Fibroblast of skin of abdomen (primary cell): ENCODE measurements around the gene LAMA2.

Experiments
- DNase-seq: peaks from one replicate; pipeline ENCODE4 v3.0.0-alpha.2; 2013

Gene LAMA2

GRCh38 chr6:129497481-129498441 is 614.8 kb downstream of the LAMA2 start:
- DNase-seq = no peak

DNA sequence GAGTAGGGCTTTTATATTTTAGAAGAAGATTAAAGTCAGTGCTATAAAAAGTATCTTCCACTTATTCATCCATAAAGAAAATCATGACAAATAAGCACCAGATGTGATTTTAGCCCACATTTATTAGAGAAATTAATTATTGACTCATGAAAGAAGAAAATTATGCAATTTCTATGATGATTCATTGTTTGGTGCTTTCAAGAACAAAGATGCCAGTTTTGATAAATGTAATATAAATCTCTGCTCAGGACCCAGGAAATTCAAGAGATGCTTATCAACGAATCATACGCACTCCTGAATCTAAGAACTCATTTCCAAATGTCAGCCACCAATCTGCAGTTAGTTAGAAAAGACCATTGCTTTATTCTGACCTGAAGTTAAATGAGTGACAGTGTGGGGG is 615.6 kb downstream of the LAMA2 start:
- DNase-seq = peak; percentile 46

DNA sequence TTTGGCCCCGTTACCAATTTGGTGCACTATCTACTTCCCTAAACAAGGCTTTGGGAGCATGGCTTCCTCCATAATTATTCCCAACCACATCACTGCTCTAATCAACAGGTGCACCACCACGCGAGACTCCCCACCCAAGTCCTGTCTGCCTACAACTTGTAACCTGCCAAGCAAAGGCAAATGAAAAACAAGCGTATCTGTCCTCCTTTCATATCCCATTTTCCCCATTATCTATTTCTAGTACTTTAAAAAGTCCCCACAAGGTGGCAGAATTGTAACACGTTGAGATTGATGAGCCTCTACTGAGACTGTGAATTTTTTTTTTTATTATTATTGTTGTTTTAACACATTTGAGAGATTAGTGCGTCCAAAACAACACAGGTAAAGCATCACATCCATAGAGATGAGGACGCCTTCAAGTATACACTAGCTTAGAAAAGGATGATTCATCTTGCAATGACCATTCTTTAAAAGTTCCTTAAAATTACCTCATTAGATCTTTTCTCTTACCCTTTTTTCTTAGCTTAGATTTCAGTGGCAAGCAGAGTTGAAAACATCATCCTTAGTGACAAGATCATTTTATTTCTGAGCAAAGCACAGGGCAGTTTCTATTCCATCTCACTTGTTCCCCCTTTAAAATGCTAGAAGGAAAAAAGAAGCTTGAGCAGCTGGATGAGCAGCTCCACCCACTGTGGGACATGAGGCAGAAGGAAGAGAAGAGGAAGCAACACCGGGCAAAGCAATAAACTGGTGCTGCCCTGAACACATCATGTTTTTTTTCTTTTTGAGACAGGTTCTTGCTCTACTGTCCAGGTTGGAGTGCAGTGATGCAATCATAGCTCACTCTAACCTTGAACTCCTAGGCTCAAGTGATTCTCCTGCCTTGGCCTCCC is 616.3 kb downstream of the LAMA2 start:
- DNase-seq = peak; percentile 70

GRCh38 chr6:129499843-129500219 is 616.9 kb downstream of the LAMA2 start:
- no peak for DNase-seq

DNA sequence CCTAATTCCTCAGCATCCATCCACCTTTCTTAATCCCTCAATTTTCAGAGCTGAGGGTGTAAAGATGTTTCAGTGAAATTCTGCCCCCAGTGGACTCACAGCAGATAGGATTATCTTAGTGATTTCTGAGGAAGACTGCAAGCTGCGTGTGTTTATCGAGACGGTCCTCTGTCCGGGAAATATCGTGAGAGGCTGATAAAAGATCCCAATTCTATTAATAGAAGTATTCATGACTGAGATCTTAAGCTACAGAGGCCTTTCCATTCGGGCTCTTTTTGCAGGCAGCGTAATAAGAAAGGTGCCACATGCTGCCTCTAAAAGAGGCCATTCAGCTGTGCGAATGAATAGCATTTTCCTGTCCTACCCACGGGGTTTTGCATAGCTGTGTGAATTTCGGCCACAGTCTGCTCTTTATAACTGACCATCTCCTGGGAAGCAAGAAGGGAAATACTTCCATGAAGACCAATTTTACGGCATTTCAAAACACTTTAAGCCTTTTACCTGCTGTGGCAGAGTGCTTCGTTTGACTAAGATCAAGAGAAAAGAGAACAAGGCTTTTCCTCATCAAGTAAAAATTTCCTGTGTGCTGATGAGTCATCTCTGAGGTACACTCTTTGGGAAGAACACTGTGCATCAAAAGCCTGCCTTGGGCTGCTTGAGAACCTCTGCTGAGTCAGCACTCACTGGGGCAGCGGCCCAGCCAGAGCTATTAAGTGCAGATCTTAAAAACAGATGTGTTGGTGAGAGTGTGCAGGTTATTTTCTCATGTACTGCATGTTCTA is 618.2 kb downstream of the LAMA2 start:
- DNase-seq = peak; percentile 96

- peak; percentile 54 for DNase-seq
Observed at GRCh38 chr6:129501740-129502660, 619.1 kb downstream of the LAMA2 start.

- no peak for DNase-seq
Observed at GRCh38 chr6:129504456-129504855, 621.5 kb downstream of the LAMA2 start.

GRCh38 chr6:129507059-129507807 is 624.3 kb downstream of the LAMA2 start:
- DNase-seq = no peak

DNA sequence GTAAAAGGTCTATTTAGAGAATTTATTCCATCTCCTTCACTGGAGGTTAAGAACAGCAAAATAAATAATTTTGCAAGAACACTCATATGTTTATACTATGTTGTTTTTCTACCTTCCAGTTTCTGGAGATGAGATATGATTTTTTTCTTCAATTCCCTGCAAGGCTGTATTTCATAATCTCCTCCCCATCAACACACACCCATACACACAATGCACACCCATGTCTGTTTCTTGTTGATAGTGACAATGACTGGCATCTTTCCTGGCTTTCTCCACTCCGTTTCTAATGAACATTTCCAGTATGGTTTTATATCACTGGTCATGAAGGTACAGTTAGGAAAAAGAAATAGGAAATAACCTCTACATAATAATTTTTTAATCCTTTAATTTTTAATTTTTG is 624.9 kb downstream of the LAMA2 start:
- DNase-seq = no peak

DNA sequence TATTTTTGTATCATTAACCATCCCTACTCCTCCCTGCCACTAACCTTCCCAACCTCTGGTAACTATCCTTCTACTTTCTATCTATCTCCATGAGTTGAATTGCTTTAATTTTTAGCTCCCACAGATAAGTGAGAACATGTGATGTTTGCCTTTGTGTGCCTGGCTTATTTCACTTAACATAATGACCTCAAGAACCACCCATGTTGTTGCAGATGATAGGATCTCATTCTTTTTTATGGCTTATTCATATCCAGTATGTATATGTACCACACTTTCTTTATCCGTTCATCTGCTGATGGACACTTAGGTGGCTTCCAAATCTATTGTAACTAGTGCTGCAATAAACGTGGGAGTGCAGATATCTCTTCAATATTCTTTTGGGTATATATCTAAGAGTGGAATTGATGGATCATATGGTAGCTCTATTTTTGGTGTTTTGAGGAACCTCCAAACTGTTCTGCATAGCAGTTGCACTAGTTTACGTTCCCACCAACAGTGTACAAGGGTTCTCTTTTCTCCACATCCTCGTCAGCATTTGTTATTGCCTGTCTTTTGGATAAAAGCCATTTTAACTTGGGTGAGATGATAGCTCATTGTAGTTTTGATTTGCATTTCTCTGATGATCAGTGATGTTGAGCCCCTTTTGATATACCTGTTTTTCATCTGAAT is 625.7 kb downstream of the LAMA2 start:
- no peak for DNase-seq

DNA sequence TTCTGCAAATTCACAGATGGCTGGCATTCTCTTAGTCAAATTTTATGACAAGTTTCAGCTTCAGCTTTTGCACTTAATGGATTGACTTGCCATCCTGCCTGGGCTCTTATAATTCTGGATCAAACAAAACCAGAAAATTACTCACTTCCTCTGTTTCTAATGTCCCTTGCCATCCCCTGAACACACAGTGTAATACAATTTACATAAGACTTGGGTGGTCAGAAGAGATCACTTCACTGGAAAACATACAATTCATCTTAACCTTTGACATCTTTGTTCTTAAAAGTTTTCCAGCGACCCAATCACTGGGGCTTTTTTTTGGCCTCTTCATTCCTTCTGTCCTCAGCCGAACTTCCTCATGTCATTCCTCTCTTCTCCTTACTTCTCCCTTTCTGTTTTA is 628.0 kb downstream of the LAMA2 start:
- peak; percentile 36 for DNase-seq

GRCh38 chr6:129513471-129513870 is 630.5 kb downstream of the LAMA2 start:
- DNase-seq = peak; percentile 74

- no peak for DNase-seq
Observed at GRCh38 chr6:129515004-129515403, 632.1 kb downstream of the LAMA2 start.

DNA sequence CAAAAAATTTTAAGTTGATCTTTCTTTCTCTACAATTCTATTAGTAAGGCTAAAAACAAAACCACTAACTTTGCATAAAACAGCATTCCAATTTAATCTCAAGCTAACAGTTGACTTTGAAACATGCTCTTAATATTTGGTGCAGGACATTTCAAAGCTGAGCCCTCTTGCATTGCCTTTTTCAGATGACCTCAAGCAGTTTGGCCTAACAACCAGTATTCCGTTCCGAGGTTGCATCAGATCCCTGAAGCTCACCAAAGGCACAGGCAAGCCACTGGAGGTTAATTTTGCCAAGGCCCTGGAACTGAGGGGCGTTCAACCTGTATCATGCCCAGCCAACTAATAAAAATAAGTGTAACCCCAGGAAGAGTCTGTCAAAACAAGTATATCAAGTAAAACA is 633.1 kb downstream of the LAMA2 start:
- DNase-seq = no peak

GRCh38 chr6:129516787-129517186 is 633.8 kb downstream of the LAMA2 start:
- DNase-seq = no peak

- no peak for DNase-seq
Observed at GRCh38 chr6:129517288-129517687, 634.4 kb downstream of the LAMA2 start.

GRCh38 chr6:129519750-129520149 is 636.8 kb downstream of the LAMA2 start:
- DNase-seq = no peak

DNA sequence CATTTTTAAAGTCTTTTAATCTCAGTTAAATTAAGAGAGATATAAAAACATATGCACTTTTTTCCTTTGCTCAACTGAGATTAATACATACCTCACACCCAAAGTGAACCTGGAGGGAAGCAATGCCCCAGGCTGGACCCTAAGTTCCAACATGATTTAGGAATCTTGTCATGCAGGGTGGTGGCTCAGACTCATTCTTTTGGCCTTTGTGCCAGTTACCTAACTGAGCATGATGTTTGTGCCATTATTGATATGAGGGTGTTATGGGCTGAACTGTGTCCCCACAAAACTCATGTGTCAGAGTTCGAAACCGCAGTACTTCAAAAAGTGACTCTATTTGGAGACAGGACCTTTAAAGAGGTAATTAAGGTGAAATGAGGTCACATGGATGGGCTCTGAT is 639.0 kb downstream of the LAMA2 start:
- no peak for DNase-seq

- no peak for DNase-seq
Observed at GRCh38 chr6:129523816-129524215, 640.9 kb downstream of the LAMA2 start.

DNA sequence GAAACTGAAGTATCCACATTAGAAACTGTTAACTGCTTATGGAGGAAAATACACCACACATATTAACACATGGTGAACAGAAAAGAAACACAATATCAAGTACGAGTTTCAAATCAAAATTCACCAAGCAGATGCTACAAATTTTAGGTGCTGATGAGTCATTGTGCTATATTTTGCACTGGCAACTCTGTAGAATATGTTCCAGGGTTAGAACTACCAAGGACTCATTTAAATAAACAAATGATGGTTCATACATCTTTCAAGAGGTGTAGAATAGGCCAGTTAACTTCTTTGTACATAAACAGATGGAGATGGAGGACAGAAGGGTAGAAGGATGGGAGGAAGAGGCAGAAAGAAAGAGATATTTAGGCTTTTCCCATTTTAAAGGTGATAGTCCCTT is 642.1 kb downstream of the LAMA2 start:
- DNase-seq = peak; percentile 34
